Uterus (tissue), 4 donors: Measurements from ENCODE around the gene EPB41L4A. TPM values are rescaled to one million over a fixed set of nuclear protein-coding genes. Genes with fewer than 3 reads are reported as not detected.

Experiments
- DNase-seq, 2 donors: peaks; one replicate each; pipeline ENCODE4 v3.0.0-alpha.2; 2019 to 2020
- H3K27ac ChIP-seq, 2 donors: fragments of 200-600 bp; sonication (generic); 1 replicate in 1 of 2; 2 replicates in 1 of 2; pipeline ENCODE4 v1.5.1; 2016 to 2018
- H3K27me3 ChIP-seq, 2 donors: fragments of 200-600 bp; sonication (generic); one replicate each; pipeline ENCODE4 v1.5.1; 2018 to 2019; ENCODE audit warnings: control low read depth in 1 of 2
- H3K36me3 ChIP-seq, 2 donors: fragments of 200-600 bp; sonication (generic); one replicate each; pipeline ENCODE4 v1.5.1; 2019; ENCODE audit warnings: control low read depth in 1 of 2
- H3K4me1 ChIP-seq, 2 donors: fragments of 200-600 bp; sonication (generic); one replicate each; pipeline ENCODE4 v1.5.1; 2018 to 2019; ENCODE audit warnings: control low read depth in 1 of 2
- H3K4me3 ChIP-seq, 2 donors: fragments of 200-600 bp; sonication (generic); 1 replicate in 1 of 2; 2 replicates in 1 of 2; pipeline ENCODE4 v1.5.1; 2018 to 2019; ENCODE audit warnings: mild to moderate bottlenecking in 1 of 2
- H3K9me3 ChIP-seq, 2 donors: fragments of 200-600 bp; sonication (generic); one replicate each; pipeline ENCODE4 v1.5.1; 2019; ENCODE audit warnings: control low read depth in 1 of 2
- POLR2A ChIP-seq, 2 donors: fragments of 450-650 bp; IDR thresholded peaks; one replicate each; pipeline ENCODE4 v1.6.1; 2016; ENCODE audit warnings: antibody characterized with exemption in 2 of 2, mild to moderate bottlenecking in 1 of 2, moderate library complexity in 1 of 2
- intact Hi-C: fragments of 100-400 bp; cut with DNase I; formaldehyde crosslinking; loops from one replicate; pipeline ENCODE4 v1.15.1; 2023; ENCODE audit warnings: low total_unique reads
- total RNA-seq, 4 donors: library from RNA; depleted of rRNA in 3 of 4; stranded (reverse); fragments of >200 nt in 3 of 4; gene quantifications; one replicate each; pipeline versions ENCODE4 v1.1.0 to v1.2.4, GENCODE V29; 2014 to 2023
- TF ChIP-seq, protein P1 (sequence below), 4 experiments: fragments of 200-600 bp in 2 of 4; fragments of 450-650 bp in 2 of 4; sonication (generic) in 2 of 4; IDR thresholded peaks; one replicate each; pipeline ENCODE4 v1.5.1; 2016 to 2019; ENCODE audit warnings: antibody characterized with exemption in 4 of 4, mild to moderate bottlenecking in 2 of 4, moderate library complexity in 1 of 4
- donor health status: DM: yes; HTN: yes; CAD: no.

The EPB41L4A gene
- total RNA-seq, 4 donors from 2014 or later = 6.4 to 47.1 (median 15.1) TPM

DNA sequence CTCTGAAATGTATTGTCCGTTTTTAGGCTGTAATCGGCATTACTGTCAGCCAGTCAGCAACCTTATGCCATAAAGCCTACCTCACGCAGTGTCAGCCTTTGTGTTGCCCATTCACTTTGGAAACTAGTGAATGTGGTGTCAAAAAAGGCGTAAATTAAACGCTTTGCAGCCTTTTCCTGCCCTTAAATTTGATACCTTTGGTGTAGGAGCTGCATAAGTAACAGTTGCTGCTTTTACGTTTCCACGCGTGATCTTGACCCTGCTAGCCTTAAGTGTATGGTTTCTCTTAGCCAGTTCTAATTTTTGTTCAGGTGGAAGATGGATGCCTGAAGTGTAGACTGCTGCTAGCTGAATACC lies 257.7 kb downstream of the EPB41L4A start:
- Histone ChIP-seq H3K27me3 (no peaks in the 10 kb centered on the region), H3K9me3 (no peaks in the 10 kb centered on the region), H3K27ac (peak overlapping the region; percentile 62 to 85), H3K4me3 (peak overlapping the region; percentile 71 to 94), H3K36me3 (no peaks in the 10 kb centered on the region), H3K4me1 (peaks cover 5 to 6% of the 10 kb centered on the region in 2 donors)
- DNase-seq = no peak
- intact Hi-C loops = no loop called here
- TF ChIP-seq, protein P1, sequence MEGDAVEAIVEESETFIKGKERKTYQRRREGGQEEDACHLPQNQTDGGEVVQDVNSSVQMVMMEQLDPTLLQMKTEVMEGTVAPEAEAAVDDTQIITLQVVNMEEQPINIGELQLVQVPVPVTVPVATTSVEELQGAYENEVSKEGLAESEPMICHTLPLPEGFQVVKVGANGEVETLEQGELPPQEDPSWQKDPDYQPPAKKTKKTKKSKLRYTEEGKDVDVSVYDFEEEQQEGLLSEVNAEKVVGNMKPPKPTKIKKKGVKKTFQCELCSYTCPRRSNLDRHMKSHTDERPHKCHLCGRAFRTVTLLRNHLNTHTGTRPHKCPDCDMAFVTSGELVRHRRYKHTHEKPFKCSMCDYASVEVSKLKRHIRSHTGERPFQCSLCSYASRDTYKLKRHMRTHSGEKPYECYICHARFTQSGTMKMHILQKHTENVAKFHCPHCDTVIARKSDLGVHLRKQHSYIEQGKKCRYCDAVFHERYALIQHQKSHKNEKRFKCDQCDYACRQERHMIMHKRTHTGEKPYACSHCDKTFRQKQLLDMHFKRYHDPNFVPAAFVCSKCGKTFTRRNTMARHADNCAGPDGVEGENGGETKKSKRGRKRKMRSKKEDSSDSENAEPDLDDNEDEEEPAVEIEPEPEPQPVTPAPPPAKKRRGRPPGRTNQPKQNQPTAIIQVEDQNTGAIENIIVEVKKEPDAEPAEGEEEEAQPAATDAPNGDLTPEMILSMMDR (IDR thresholded peaks at IDR 0.05) = no peak
- no peak for TF ChIP-seq POLR2A (IDR thresholded peaks at IDR 0.05)

DNA sequence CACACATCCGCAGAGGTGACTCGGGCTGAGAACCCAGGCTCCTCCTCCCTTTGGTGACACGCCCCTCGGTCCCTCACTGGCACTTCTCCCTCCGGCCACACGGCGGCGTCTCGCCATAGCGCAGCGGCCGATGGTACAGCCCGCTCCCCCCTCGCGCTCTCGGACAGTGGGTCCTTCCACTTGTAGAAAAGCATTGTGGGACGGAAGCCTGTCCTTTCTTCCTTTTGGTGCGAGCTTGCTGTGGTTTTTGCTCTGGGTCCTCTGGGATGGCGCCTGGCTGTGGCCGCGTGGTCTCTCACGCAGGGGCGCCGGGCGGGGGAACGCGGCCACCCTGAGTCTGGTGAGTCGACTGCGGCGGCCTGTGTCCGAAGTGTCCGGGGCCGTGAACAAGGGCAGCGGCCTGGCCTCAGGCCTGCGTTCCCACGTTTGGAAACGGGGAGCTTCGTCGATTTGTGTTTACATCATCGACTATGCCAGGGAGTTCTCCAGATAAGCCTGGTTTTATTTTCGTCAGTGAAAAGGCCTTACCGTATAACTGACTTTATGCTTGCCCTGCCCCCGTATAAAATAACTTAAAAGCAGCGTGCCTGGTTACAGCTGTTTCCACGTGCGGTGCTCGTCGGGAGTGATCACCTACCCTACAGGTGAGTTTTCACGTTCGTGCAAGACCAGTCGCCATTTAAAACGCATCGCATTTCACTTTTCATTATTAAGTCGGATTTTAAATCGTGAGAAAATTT lies 258.3 kb downstream of the EPB41L4A start:
- Histone ChIP-seq H3K36me3 (no peaks in the 10 kb centered on the region), H3K27me3 (no peaks in the 10 kb centered on the region), H3K27ac (peak overlapping the region; percentile 62 to 85), H3K4me1 (peaks cover 5 to 6% of the 10 kb centered on the region in 2 donors), H3K9me3 (no peaks in the 10 kb centered on the region), H3K4me3 (peak overlapping the region; percentile 71 to 94)
- intact Hi-C loops = no loop called here
- DNase-seq = peak; percentile 89 to 91
- TF ChIP-seq, protein P1 (IDR thresholded peaks at IDR 0.05) = peak; percentile 90 to 99 (median 96)
- peak; percentile 50 to 81 for TF ChIP-seq POLR2A (IDR thresholded peaks at IDR 0.05)

DNA sequence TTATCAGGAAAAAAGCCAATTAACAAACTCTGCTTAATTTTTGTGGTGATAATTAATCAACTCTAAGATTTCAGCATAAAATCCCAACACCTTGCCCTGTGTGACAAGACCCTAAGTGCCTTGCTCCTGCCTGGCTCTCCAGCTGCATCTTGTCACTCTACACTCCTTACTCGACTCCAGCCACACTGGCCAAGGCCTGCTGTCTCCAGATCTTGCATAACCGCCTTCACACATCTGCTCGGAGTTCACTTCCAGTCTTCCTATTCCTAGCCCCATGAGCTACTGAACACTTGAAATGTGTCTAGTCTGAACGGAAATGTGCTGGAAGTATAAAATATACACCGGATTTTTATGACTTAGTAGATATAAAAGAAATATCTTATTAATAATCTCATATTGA lies 259.6 kb downstream of the EPB41L4A start:
- TF ChIP-seq, protein P1 (IDR thresholded peaks at IDR 0.05) = no peak
- no peak for TF ChIP-seq POLR2A (IDR thresholded peaks at IDR 0.05)
- H3K4me3 ChIP-seq = no peak overlapping the region
- H3K27ac ChIP-seq = no peak overlapping the region
- no peaks in the 10 kb centered on the region for H3K9me3 ChIP-seq
- H3K36me3 ChIP-seq = no peaks in the 10 kb centered on the region
- peak; percentile 50 to 55 for DNase-seq
- intact Hi-C loops = no loop called here
- H3K4me1 ChIP-seq = peaks cover 5 to 6% of the 10 kb centered on the region in 2 donors
- no peaks in the 10 kb centered on the region for H3K27me3 ChIP-seq

DNA sequence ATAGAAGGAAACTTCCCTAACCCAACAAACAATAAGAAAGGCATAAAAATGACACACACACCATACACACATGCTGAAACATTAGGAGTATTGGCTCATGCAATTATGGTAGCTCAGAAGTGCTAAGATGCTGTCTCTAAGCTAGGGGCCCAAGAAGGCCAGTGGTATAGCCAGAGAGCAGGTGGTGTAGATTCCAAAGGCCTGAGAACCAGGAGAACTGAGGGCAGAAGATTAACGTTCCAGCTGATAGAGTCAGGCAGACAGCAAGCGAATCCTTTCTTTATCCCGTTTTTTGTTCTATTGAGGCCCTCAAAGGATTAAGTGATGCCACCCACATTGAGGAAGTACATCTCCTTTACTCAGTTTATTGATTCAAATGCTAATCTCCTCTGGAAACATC lies 262.9 kb downstream of the EPB41L4A start:
- Histone ChIP-seq H3K4me3 (no peak overlapping the region), H3K27me3 (no peaks in the 10 kb centered on the region), H3K27ac (no peak overlapping the region), H3K9me3 (no peaks in the 10 kb centered on the region), H3K36me3 (no peaks in the 10 kb centered on the region), H3K4me1 (no peaks in the 10 kb centered on the region)
- DNase-seq = no peak
- intact Hi-C loops = no loop called here
- no peak for TF ChIP-seq POLR2A (IDR thresholded peaks at IDR 0.05)
- TF ChIP-seq, protein P1 (IDR thresholded peaks at IDR 0.05) = no peak

DNA sequence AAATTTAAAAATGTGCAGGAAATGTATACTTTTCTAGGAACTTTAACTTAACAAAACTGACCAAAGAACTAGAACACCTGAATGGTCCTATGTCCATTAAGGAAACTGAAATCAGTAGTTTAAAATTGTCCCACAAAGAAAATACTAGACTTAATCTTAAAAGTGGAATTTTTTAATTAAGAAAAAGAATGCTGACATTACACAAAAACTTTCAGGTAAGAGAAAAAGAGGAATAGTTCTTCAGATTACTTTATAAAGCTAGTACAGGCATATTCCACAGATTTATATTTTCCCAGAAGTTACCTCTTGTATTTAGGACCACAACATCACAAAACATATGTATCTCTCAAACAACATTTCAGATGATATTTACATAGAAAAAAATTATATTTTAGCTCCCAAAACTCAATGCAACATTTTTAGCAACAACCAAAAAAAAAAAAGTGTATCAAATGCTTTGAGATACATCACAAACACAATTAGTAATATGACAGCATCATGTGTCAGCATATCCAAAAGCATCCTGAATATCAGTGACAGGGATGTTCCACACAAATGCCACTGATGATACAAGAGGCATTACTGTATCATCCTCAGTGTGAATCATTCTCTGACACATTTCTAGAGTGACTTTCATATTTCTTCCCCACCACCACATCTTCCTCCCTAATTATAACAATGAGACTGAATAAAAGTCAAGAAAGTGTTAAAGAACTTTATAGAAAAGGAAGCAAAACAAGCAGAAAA lies 264.0 kb downstream of the EPB41L4A start:
- no peaks in the 10 kb centered on the region for H3K27me3 ChIP-seq
- no peak overlapping the region for H3K4me3 ChIP-seq

More for the DNA sequence above, 264.0 kb downstream of the EPB41L4A start:
- Histone ChIP-seq H3K9me3 (no peaks in the 10 kb centered on the region), H3K27ac (no peak overlapping the region), H3K4me1 (no peaks in the 10 kb centered on the region), H3K36me3 (no peaks in the 10 kb centered on the region)
- TF ChIP-seq, protein P1 (IDR thresholded peaks at IDR 0.05) = no peak
- TF ChIP-seq POLR2A (IDR thresholded peaks at IDR 0.05) = no peak
- DNase-seq = no peak
- intact Hi-C loops = no loop called here
